ENCODE data around the gene GMDS. TPM values are rescaled to one million over a fixed set of nuclear protein-coding genes. Genes with fewer than 3 reads are reported as not detected.

Gene GMDS
- total and polyA plus RNA-seq, 2 of the 8 experiments (the other 6 are each of a cell fraction or from before 2014, with no cell fraction given): 16.8 to 50.0 TPM

DNA sequence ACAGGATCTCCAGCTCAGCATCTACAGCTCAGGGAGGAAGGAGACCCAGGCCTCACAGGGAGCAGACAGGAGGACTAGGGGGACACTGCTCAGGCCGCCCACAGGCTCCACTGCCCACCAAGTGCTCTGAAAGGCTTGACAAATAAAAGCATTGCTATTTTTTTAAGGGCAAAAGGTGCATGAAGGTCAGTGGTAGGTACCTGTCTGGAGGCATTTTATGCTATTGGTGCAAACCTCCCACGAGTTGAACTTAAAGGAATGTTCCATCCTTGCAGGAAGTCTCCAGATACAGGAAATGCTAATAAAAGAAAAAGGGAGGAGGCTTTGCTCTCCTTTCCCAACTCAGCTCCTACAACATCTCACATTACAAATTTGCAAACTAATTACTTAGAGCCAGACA lies 407.6 kb downstream of the GMDS start:
- no peaks in the 10 kb centered on the region for H4K20me1 ChIP-seq (replicated peaks in 1 of 2; ENCODE audit: control insufficient read depth in 1 of 2, insufficient read depth in 2 of 2, low read length in 2 of 2)
- no peak overlapping the region for H3K4me3 ChIP-seq (ENCODE audit: extremely low read depth in 1 of 4, insufficient read depth in 2 of 4, low read depth in 3 of 4, low read length in 4 of 4)
- H3K18ac ChIP-seq (ENCODE audit: extremely low read depth, low read length): no peak overlapping the region
- peaks cover 4 to 22% (median 10%) of the 10 kb centered on the region in 4 experiments for H3K4me1 ChIP-seq (replicated peaks in 1 of 4; ENCODE audit: control insufficient read depth in 3 of 4, insufficient read depth in 4 of 4, low read length in 3 of 4)
- POLR2A ChIA-PET (ENCODE audit: partially characterized antibody): no interaction called here
- H3K27ac ChIP-seq (ENCODE audit: low read depth, low read length): no peak overlapping the region
- FAIRE-seq: no peak
- H3K4ac ChIP-seq (replicated peaks; ENCODE audit: insufficient read length, low read depth, low read length): no peak overlapping the region
- H3K27me3 ChIP-seq (replicated peaks in 1 of 4; ENCODE audit: control insufficient read depth in 3 of 4, extremely low read depth in 1 of 4, insufficient read depth in 3 of 4, low read length in 3 of 4): no peaks in the 10 kb centered on the region
- H2BK120ac ChIP-seq (replicated peaks; ENCODE audit: low read depth, low read length): no peak overlapping the region
- no peak overlapping the region for H4K91ac ChIP-seq (replicated peaks; ENCODE audit: insufficient read length, low read length)
- H3K79me1 ChIP-seq (ENCODE audit: low read depth, low read length): no peaks in the 10 kb centered on the region
- H3K4me2 ChIP-seq (ENCODE audit: insufficient read depth in 1 of 2, low read depth in 2 of 2, low read length in 2 of 2): no peak overlapping the region
- no peak overlapping the region for H3K56ac ChIP-seq (replicated peaks; ENCODE audit: insufficient read length, low read depth, low read length)
- DNase-seq (ENCODE audit: low read depth in 1 of 2, low spot score in 2 of 2): no peak
- H4K8ac ChIP-seq (ENCODE audit: extremely low read depth, insufficient read depth, low read length): no peak overlapping the region
- H2BK12ac ChIP-seq (ENCODE audit: low read depth, low read length): no peak overlapping the region
- H3K36me3 ChIP-seq (ENCODE audit: control insufficient read depth in 2 of 4, insufficient read depth in 4 of 4, low read length in 3 of 4): no peaks in the 10 kb centered on the region
- H4K5ac ChIP-seq (ENCODE audit: insufficient read length, low read depth, low read length): no peak overlapping the region
- H2AFZ ChIP-seq (ENCODE audit: low read length): no peak overlapping the region
- H2BK15ac ChIP-seq (ENCODE audit: low read length): no peak overlapping the region
- H2BK5ac ChIP-seq (ENCODE audit: low read depth, low read length): peak overlapping the region; percentile 49; the same call in 1 of the 2 replicates
- H2AK5ac ChIP-seq (ENCODE audit: low read depth, low read length): no peak overlapping the region
- H3K23ac ChIP-seq (ENCODE audit: insufficient read length): no peak overlapping the region
- H3K9ac ChIP-seq (replicated peaks in 1 of 4; ENCODE audit: extremely low read depth in 1 of 4, low read depth in 3 of 4, low read length in 3 of 4): no peak overlapping the region
- H2BK20ac ChIP-seq (ENCODE audit: low read length): no peak overlapping the region
- WGBS, 2 experiments (ENCODE audit: extremely low coverage in 1 of 2, insufficient coverage in 1 of 2, insufficient read length in 1 of 2, insufficient replicate concordance in 2 of 2, low coverage in 1 of 2, low lambda C conversion rate in 2 of 2, missing lambda C conversion rate in 1 of 2): 55% methylated on average over 2 of the region's 2 CpGs; no CpG with 5 or more reads in 1 of the 2 experiments
- no peaks in the 10 kb centered on the region for H3K23me2 ChIP-seq (ENCODE audit: low read depth, low read length)
- no peaks in the 10 kb centered on the region for H3K79me2 ChIP-seq (ENCODE audit: control insufficient read depth in 1 of 2, insufficient read depth in 2 of 2, low read length in 2 of 2)
- H3K14ac ChIP-seq (ENCODE audit: insufficient read length): no peak overlapping the region
- CTCF ChIA-PET (ENCODE audit: partially characterized antibody): interaction anchor here (0.6 to 1.0 kb wide), 2 partner anchors 17 to 45 kb away, joined by 3 read pairs; no protein-coding TSS in a partner anchor
- no peaks in the 10 kb centered on the region for H3K9me3 ChIP-seq (ENCODE audit: insufficient read depth in 2 of 2, low read depth in 1 of 2, low read length in 1 of 2)
- TF ChIP-seq BRCA1 (IDR thresholded peaks at IDR 0.05; ENCODE audit: low read depth, low read length) (no peak), GTF2F1 (IDR thresholded peaks at IDR 0.05; ENCODE audit: borderline replicate concordance, low read depth, low read length) (no peak), EZH2 (IDR thresholded peaks at IDR 0.05; ENCODE audit: low read depth, low read length, severe bottlenecking) (no peak), MAFK (IDR thresholded peaks at IDR 0.05; ENCODE audit: low read depth, low read length) (no peak), POLR2A (IDR thresholded peaks at IDR 0.05; ENCODE audit: control extremely low read depth in 1 of 2, low read depth in 2 of 2, low read length in 2 of 2) (no peak), ASH2L (IDR thresholded peaks at IDR 0.05; ENCODE audit: low read length) (no peak), HDAC6 (IDR thresholded peaks at IDR 0.05; ENCODE audit: low read depth, low read length) (no peak), RFX5 (IDR thresholded peaks at IDR 0.05; ENCODE audit: borderline replicate concordance, low read depth, low read length) (no peak), KDM1A (IDR thresholded peaks at IDR 0.05; ENCODE audit: borderline replicate concordance, low read length) (no peak), NRF1 (IDR thresholded peaks at IDR 0.05; ENCODE audit: low read depth, low read length) (no peak)
- TF ChIP-seq, protein P1, sequence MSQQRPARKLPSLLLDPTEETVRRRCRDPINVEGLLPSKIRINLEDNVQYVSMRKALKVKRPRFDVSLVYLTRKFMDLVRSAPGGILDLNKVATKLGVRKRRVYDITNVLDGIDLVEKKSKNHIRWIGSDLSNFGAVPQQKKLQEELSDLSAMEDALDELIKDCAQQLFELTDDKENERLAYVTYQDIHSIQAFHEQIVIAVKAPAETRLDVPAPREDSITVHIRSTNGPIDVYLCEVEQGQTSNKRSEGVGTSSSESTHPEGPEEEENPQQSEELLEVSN (IDR thresholded peaks at IDR 0.05): no peak
- TF ChIP-seq, protein P2, sequence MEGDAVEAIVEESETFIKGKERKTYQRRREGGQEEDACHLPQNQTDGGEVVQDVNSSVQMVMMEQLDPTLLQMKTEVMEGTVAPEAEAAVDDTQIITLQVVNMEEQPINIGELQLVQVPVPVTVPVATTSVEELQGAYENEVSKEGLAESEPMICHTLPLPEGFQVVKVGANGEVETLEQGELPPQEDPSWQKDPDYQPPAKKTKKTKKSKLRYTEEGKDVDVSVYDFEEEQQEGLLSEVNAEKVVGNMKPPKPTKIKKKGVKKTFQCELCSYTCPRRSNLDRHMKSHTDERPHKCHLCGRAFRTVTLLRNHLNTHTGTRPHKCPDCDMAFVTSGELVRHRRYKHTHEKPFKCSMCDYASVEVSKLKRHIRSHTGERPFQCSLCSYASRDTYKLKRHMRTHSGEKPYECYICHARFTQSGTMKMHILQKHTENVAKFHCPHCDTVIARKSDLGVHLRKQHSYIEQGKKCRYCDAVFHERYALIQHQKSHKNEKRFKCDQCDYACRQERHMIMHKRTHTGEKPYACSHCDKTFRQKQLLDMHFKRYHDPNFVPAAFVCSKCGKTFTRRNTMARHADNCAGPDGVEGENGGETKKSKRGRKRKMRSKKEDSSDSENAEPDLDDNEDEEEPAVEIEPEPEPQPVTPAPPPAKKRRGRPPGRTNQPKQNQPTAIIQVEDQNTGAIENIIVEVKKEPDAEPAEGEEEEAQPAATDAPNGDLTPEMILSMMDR (IDR thresholded peaks at IDR 0.05; ENCODE audit: control extremely low read depth in 1 of 3, insufficient read depth in 1 of 3, low read depth in 1 of 3, low read length in 3 of 3): no peak
